Measurements from ENCODE around the gene NOXA1.

Gene NOXA1

GRCh38 chr9:137441289-137441934 is 18.2 kb downstream of the NOXA1 start, which contains the start of gene ENTPD8:
Gene ENTPD8, minus strand, starts transcription at chr9:137441357. Its CDS starts 3,072 bp downstream, at chr9:137438285.
- TF ChIP-seq MAX (IDR thresholded peaks at IDR 0.05; ENCODE audit: low read depth, low read length) (no peak), CTCF (IDR thresholded peaks at IDR 0.05; ENCODE audit: low read depth, low read length) (no peak), POLR2A (IDR thresholded peaks at IDR 0.05; ENCODE audit: extremely low read depth, insufficient read length) (no peak), MYC (IDR thresholded peaks at IDR 0.05; ENCODE audit: low read depth, low read length) (no peak)
- DNase-seq (ENCODE audit: low read depth) = peak; percentile 48
- H3K4me3 ChIP-seq (ENCODE audit: low read depth, low read length) = no peak within 1 kb of the TSS

- no peak overlapping the region for H3K4me3 ChIP-seq (ENCODE audit: low read depth, low read length)
- no peak for DNase-seq (ENCODE audit: low read depth)
- TF ChIP-seq MYC (IDR thresholded peaks at IDR 0.05; ENCODE audit: low read depth, low read length) (no peak), MAX (IDR thresholded peaks at IDR 0.05; ENCODE audit: low read depth, low read length) (no peak), POLR2A (IDR thresholded peaks at IDR 0.05; ENCODE audit: extremely low read depth, insufficient read length) (no peak), CTCF (IDR thresholded peaks at IDR 0.05; ENCODE audit: low read depth, low read length) (no peak)
Measured at GRCh38 chr9:137441935-137442321, 18.7 kb downstream of the NOXA1 start.

- DNase-seq (ENCODE audit: low read depth) = no peak
- no peak overlapping the region for H3K4me3 ChIP-seq (ENCODE audit: low read depth, low read length)
- no peak for TF ChIP-seq MYC (IDR thresholded peaks at IDR 0.05; ENCODE audit: low read depth, low read length)
- no peak for TF ChIP-seq MAX (IDR thresholded peaks at IDR 0.05; ENCODE audit: low read depth, low read length)
- TF ChIP-seq CTCF (IDR thresholded peaks at IDR 0.05; ENCODE audit: low read depth, low read length) = peak; percentile 12
- no peak for TF ChIP-seq POLR2A (IDR thresholded peaks at IDR 0.05; ENCODE audit: extremely low read depth, insufficient read length)
Measured at GRCh38 chr9:137444106-137444790, 21.1 kb downstream of the NOXA1 start.

GRCh38 chr9:137445275-137445807 is 22.1 kb downstream of the NOXA1 start:
- no peak overlapping the region for H3K4me3 ChIP-seq (ENCODE audit: low read depth, low read length)
- DNase-seq (ENCODE audit: low read depth) = peak; percentile 79
- TF ChIP-seq POLR2A (IDR thresholded peaks at IDR 0.05; ENCODE audit: extremely low read depth, insufficient read length) (no peak), MYC (IDR thresholded peaks at IDR 0.05; ENCODE audit: low read depth, low read length) (0 out of 2 replicates have a peak, but pooled peaks have one; percentile 26), CTCF (IDR thresholded peaks at IDR 0.05; ENCODE audit: low read depth, low read length) (peak; percentile 72)

- no peak overlapping the region for H3K4me3 ChIP-seq (ENCODE audit: low read depth, low read length)
- TF ChIP-seq CTCF (IDR thresholded peaks at IDR 0.05; ENCODE audit: low read depth, low read length) (no peak), MAX (IDR thresholded peaks at IDR 0.05; ENCODE audit: low read depth, low read length) (no peak), POLR2A (IDR thresholded peaks at IDR 0.05; ENCODE audit: extremely low read depth, insufficient read length) (no peak), MYC (IDR thresholded peaks at IDR 0.05; ENCODE audit: low read depth, low read length) (no peak)
- DNase-seq (ENCODE audit: low read depth) = no peak
Measured at GRCh38 chr9:137445930-137446431, 22.8 kb downstream of the NOXA1 start.
